ENCODE measurements around the gene SLC17A7.

The SLC17A7 gene

DNA sequence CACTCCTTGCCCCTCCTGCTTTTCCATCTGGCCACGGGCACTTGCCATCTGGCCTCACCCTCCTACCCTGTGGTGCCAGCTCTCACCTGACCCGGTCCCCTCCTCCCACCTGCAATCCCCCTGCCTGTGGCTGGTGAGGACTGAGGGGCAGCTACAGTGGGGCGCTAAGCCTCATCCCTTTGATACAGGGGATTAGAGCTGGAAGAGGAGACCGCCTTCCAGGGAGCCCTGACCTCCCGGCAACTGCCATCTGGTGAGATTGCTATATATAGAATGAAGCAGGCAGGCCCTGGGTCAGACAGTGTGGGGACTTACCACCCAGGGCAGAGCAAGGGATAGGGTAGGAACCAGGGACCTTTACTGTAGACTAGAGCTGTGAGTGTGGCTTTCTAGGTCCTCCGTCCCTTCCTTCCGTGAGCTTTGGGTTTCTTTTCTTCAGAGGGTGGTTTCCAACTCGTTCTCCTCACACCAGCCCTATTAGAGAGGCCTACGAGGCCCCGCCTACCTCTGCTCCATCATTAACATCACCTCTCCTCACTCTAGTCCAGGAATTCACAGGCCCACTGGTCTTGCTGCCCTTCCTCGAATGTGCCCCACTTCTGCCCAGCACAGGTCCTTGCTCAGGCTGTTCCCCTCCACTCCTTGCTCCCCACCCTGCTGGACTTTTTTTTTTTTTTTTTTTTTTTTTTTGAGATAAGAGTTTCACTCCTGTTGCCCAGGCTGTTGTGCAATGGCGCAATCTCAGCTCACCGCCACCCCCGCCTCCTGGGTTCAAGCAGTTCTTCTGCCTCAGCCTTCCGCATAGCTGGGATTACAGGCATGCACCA lies 45.5 kb downstream of the SLC17A7 start:
- no peak overlapping the region for H3K27ac ChIP-seq (ENCODE audit: low read depth in 2 of 2, low read length in 2 of 2)
- no peaks in the 10 kb centered on the region for H3K9me3 ChIP-seq (ENCODE audit: control insufficient read depth in 2 of 2, low read length in 2 of 2)
- peaks cover 2 to 4% of the 10 kb centered on the region in 2 donors for H3K27me3 ChIP-seq (ENCODE audit: control insufficient read depth in 2 of 2, insufficient read depth in 2 of 2, low read length in 2 of 2)
- no peaks in the 10 kb centered on the region for H3K36me3 ChIP-seq (ENCODE audit: control insufficient read depth in 2 of 2, insufficient read depth in 2 of 2, low read length in 2 of 2)
- H3K9ac ChIP-seq (ENCODE audit: low read depth in 1 of 2, low read length in 2 of 2): no peak overlapping the region
- no peak overlapping the region for H3K4me3 ChIP-seq (ENCODE audit: low read length in 2 of 2)
- no peaks in the 10 kb centered on the region for H3K4me1 ChIP-seq (ENCODE audit: control insufficient read depth in 2 of 2, insufficient read depth in 2 of 2, low read length in 2 of 2)

DNA sequence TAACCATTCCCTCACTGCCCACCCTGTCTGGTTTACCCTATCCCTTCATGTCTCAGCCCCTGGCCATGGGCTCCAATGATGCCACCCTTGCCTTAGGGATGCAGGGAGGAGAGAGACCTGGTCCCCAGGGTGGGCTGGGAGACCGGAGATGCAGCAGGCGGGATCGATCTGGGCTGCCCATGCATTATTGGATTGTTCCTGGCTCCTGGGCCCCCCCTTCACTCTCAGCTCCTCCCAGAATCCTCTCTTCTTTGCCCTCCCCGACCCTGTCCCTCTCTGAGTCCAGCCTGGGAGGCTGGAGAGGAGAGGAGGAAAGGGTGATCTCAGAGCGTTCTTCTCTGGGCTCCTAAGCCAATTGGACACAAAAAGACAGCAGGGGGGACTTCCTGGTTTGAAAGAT lies 47.4 kb downstream of the SLC17A7 start:
- no peaks in the 10 kb centered on the region for H3K4me1 ChIP-seq (ENCODE audit: control insufficient read depth in 2 of 2, insufficient read depth in 2 of 2, low read length in 2 of 2)
- no peak overlapping the region for H3K27ac ChIP-seq (ENCODE audit: low read depth in 2 of 2, low read length in 2 of 2)
- no peaks in the 10 kb centered on the region for H3K9me3 ChIP-seq (ENCODE audit: control insufficient read depth in 2 of 2, low read length in 2 of 2)
- no peak overlapping the region for H3K4me3 ChIP-seq (ENCODE audit: low read length in 2 of 2)
- peaks cover 2 to 4% of the 10 kb centered on the region in 2 donors for H3K27me3 ChIP-seq (ENCODE audit: control insufficient read depth in 2 of 2, insufficient read depth in 2 of 2, low read length in 2 of 2)
- no peak overlapping the region for H3K9ac ChIP-seq (ENCODE audit: low read depth in 1 of 2, low read length in 2 of 2)
- no peaks in the 10 kb centered on the region for H3K36me3 ChIP-seq (ENCODE audit: control insufficient read depth in 2 of 2, insufficient read depth in 2 of 2, low read length in 2 of 2)

DNA sequence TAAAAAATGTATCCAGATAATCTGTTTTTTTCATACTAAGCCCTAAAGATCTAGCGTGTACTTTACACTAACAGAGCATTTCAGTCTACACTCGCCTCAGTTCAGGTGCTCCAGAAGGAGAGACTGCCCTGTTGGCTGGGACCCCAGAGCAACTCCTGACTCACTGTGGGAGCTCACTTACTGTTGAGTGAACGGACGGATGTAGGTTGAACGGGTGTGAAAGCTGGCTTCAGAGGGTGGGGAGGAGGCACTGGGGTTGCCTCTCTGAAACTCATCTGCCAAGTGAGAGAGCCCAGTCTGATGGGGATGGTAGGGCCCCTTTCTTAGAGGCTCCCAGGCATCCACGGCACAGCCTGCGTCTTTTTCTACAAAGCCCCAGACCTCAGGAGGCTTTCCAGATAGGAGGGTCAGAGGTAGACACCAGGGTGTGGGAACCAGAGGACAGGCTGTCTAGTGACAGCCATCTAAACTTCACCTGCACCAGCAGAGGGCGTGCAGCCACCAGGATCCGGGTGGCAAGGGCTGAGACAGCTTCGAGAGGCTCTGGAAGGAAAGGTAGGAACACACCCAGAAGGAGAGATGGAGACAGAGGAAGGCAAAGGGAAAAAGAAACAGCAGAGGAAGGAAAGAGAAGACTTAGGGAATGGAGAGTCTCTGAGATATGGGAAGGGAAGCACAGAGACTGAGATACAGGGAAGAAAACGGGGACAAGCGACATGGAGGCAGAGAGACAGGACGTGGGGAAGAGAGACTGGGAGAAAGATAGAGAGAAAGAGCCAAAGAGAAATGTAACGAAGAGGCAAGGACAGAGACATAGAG lies 49.5 kb downstream of the SLC17A7 start:
- Histone ChIP-seq H3K36me3 (ENCODE audit: control insufficient read depth in 2 of 2, insufficient read depth in 2 of 2, low read length in 2 of 2) (no peaks in the 10 kb centered on the region), H3K4me1 (ENCODE audit: control insufficient read depth in 2 of 2, insufficient read depth in 2 of 2, low read length in 2 of 2) (no peaks in the 10 kb centered on the region), H3K9me3 (ENCODE audit: control insufficient read depth in 2 of 2, low read length in 2 of 2) (no peaks in the 10 kb centered on the region), H3K9ac (ENCODE audit: low read depth in 1 of 2, low read length in 2 of 2) (no peak overlapping the region), H3K4me3 (ENCODE audit: low read length in 2 of 2) (no peak overlapping the region), H3K27ac (ENCODE audit: low read depth in 2 of 2, low read length in 2 of 2) (no peak overlapping the region), H3K27me3 (ENCODE audit: control insufficient read depth in 2 of 2, insufficient read depth in 2 of 2, low read length in 2 of 2) (peaks cover 2 to 4% of the 10 kb centered on the region in 2 donors)

DNA sequence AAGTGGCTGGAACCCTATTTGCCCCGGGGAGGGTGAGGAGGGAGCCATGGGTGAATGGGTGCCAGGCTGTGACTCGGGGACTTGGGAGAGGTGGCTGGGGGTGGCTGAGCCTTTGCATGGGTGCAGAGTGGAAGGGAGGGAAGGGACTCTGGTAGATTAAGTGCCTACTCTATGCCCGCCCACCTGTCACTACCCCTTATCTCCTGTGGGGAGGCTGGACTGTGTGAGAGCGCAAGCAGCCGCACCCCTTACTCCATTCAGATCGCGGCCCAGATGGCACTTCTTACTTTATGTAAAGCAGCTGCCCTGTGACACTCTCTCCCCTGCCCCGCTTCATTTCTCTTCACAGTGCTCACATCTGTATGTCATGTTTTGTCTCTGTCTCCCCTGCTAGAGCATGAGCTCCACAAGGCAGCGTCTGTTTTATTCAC lies 50.4 kb downstream of the SLC17A7 start:
- Histone ChIP-seq H3K9me3 (ENCODE audit: control insufficient read depth in 2 of 2, low read length in 2 of 2) (no peaks in the 10 kb centered on the region), H3K27ac (ENCODE audit: low read depth in 2 of 2, low read length in 2 of 2) (no peak overlapping the region)

DNA sequence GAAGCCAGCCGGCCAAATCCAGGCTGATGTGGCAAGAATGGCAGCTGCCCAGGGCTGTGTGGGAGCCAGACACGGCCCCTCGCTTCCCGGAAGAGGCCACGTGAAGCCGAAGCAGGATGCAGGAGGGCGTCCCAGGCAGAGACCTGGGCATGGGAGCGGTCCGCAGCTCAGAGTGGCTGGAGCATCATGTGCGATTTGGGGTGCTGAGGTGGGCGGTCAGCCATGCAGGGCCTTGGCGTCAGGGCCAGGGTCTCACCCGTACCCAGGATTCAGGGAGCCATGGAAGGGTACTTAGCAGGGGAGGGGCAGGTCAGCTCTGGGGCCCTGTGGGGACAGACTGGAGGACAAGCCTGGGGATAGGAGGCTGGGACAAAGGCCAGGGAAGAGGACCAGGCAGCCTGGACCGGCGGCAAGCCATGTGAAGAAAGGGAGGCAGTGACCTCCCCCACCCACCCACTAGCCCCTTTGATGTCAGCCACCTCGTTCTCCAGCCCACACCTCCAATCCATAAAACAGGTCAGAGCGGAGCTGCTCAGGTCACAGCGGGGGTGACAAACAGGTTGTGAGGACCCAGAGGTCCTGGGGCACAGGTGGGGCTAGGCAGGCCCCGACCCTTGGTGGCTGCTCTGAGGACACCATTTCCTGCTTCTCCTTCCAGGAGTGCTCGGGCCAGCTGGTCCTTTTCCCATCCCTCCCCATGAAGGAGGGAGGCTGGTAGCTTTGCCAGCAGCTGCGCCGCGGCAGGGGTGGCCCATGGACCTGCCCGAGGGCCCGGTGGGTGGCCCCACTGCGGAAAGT lies 51.0 kb downstream of the SLC17A7 start:
- no peak overlapping the region for H3K4me3 ChIP-seq (ENCODE audit: low read length in 2 of 2)
- H3K27ac ChIP-seq (ENCODE audit: low read depth in 2 of 2, low read length in 2 of 2): no peak overlapping the region

More for the DNA sequence above, 50.4 kb downstream of the SLC17A7 start:
- H3K4me3 ChIP-seq (ENCODE audit: low read length in 2 of 2): no peak overlapping the region
- no peaks in the 10 kb centered on the region for H3K4me1 ChIP-seq (ENCODE audit: control insufficient read depth in 2 of 2, insufficient read depth in 2 of 2, low read length in 2 of 2)
- H3K36me3 ChIP-seq (ENCODE audit: control insufficient read depth in 2 of 2, insufficient read depth in 2 of 2, low read length in 2 of 2): no peaks in the 10 kb centered on the region
- no peak overlapping the region for H3K9ac ChIP-seq (ENCODE audit: low read depth in 1 of 2, low read length in 2 of 2)
- H3K27me3 ChIP-seq (ENCODE audit: control insufficient read depth in 2 of 2, insufficient read depth in 2 of 2, low read length in 2 of 2): peaks cover 2 to 4% of the 10 kb centered on the region in 2 donors

DNA sequence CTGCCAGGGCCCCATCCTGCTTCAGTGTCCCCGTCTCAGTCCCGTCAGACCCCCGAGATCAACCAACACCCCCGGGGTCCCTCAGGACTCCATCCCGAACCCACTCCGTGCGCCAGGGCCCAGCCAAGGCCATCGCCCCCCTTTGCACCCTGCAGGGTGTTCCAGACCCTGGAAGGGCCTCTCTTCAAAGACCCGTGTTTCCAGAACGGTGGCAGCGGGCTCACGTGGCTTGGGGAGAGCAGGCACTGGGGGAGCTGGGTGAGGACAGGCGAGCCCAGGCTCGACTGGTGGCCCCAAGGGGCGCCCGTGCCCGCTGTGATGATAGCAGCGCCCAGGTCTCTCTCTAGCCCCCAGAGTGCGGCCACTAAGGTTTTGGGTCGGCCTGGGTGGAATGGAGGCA lies 51.9 kb downstream of the SLC17A7 start:
- no peak overlapping the region for H3K27ac ChIP-seq (ENCODE audit: low read depth in 2 of 2, low read length in 2 of 2)
- H3K36me3 ChIP-seq (ENCODE audit: control insufficient read depth in 2 of 2, insufficient read depth in 2 of 2, low read length in 2 of 2): no peaks in the 10 kb centered on the region
- no peaks in the 10 kb centered on the region for H3K4me1 ChIP-seq (ENCODE audit: control insufficient read depth in 2 of 2, insufficient read depth in 2 of 2, low read length in 2 of 2)
- no peak overlapping the region for H3K4me3 ChIP-seq (ENCODE audit: low read length in 2 of 2)
- H3K9ac ChIP-seq (ENCODE audit: low read depth in 1 of 2, low read length in 2 of 2): no peak overlapping the region
- H3K9me3 ChIP-seq (ENCODE audit: control insufficient read depth in 2 of 2, low read length in 2 of 2): no peaks in the 10 kb centered on the region
- peaks cover 2 to 4% of the 10 kb centered on the region in 2 donors for H3K27me3 ChIP-seq (ENCODE audit: control insufficient read depth in 2 of 2, insufficient read depth in 2 of 2, low read length in 2 of 2)

More for the DNA sequence above, 51.0 kb downstream of the SLC17A7 start:
- H3K27me3 ChIP-seq (ENCODE audit: control insufficient read depth in 2 of 2, insufficient read depth in 2 of 2, low read length in 2 of 2): peaks cover 2 to 4% of the 10 kb centered on the region in 2 donors
- H3K4me1 ChIP-seq (ENCODE audit: control insufficient read depth in 2 of 2, insufficient read depth in 2 of 2, low read length in 2 of 2): no peaks in the 10 kb centered on the region
- no peaks in the 10 kb centered on the region for H3K36me3 ChIP-seq (ENCODE audit: control insufficient read depth in 2 of 2, insufficient read depth in 2 of 2, low read length in 2 of 2)
- no peaks in the 10 kb centered on the region for H3K9me3 ChIP-seq (ENCODE audit: control insufficient read depth in 2 of 2, low read length in 2 of 2)
- H3K9ac ChIP-seq (ENCODE audit: low read depth in 1 of 2, low read length in 2 of 2): no peak overlapping the region

DNA sequence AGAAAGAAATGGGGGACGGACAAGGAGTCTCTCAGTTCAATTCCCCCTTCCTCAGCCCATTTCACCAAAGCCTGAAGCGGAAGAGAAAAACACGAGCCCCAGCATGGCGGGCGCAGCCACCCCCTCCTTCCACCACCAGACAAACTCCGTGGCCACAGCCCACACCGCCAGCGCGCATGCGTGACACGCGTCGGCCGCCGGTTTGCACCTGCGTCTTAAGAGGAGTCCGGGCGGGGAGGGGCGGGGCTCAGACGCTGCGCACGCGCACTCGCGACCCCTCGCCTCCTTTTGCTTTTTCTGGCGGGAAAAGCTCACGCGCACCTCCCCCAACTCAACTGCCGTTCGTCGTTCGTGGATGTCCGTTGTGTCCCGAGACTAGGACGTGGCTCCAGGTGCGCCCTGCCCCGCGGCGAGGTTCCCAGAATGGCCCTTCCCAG lies 53.4 kb downstream of the SLC17A7 start, which contains the start of gene KASH5:
Gene KASH5, plus strand, starts transcription at position 314 of the 437 bp plus-strand sequence. CDS start 2,635 bp downstream, outside the sequence.
- H3K36me3 ChIP-seq (ENCODE audit: control insufficient read depth in 2 of 2, insufficient read depth in 2 of 2, low read length in 2 of 2): no peaks in the 10 kb centered on the region
- H3K27ac ChIP-seq (ENCODE audit: low read depth in 2 of 2, low read length in 2 of 2): no peak within 1 kb of the TSS
- H3K4me1 ChIP-seq (ENCODE audit: control insufficient read depth in 2 of 2, insufficient read depth in 2 of 2, low read length in 2 of 2): no peaks in the 10 kb centered on the region
- H3K9ac ChIP-seq (ENCODE audit: low read depth in 1 of 2, low read length in 2 of 2): no peak within 1 kb of the TSS
- no peaks in the 10 kb centered on the region for H3K9me3 ChIP-seq (ENCODE audit: control insufficient read depth in 2 of 2, low read length in 2 of 2)
- H3K27me3 ChIP-seq (ENCODE audit: control insufficient read depth in 2 of 2, insufficient read depth in 2 of 2, low read length in 2 of 2): peaks cover 2 to 4% of the 10 kb centered on the region in 2 donors
- H3K4me3 ChIP-seq (ENCODE audit: low read length in 2 of 2): peak within 1 kb of the TSS; percentile 27 to 37

DNA sequence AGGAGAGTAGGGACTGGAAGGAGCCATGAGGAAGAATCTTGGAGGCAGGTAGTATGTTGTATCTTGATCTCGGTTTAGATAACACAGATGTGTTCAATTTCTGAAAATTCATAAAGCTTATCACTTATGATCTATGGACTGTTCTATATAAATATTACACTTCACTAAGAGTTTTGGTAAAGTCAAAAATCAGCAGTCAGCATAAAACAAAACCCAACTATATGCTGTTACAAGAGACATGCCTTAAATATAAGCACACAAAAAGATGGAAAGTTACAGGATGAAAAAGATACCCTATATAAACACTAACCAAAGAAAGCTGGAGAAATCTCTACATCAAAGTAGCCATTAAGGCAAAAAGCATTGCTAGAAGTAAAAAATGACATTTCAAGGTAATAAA lies 57.7 kb downstream of the SLC17A7 start:
- H3K9ac ChIP-seq (ENCODE audit: low read depth in 1 of 2, low read length in 2 of 2): no peak overlapping the region
- no peaks in the 10 kb centered on the region for H3K36me3 ChIP-seq (ENCODE audit: control insufficient read depth in 2 of 2, insufficient read depth in 2 of 2, low read length in 2 of 2)

DNA sequence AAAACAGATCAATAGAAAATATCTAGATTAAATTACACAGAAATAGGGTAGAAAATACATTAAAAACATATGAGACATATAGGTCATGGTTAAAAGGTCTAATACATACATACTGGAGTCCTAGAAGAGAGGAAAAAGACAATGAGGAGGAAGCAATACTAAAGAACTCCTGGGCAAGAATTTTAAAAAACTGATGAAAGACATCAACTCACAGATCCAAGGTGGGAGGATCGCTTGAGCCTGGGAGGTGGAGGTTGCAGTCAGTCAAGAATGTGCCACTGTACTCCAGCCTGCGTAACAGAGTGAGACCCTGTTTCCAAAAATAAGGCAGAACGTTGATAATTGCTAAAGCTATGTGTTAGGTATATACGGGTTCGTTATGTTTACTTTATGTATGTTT lies 58.7 kb downstream of the SLC17A7 start:
- Histone ChIP-seq H3K4me3 (ENCODE audit: low read length in 2 of 2) (no peak overlapping the region), H3K27me3 (ENCODE audit: control insufficient read depth in 2 of 2, insufficient read depth in 2 of 2, low read length in 2 of 2) (no peaks in the 10 kb centered on the region), H3K27ac (ENCODE audit: low read depth in 2 of 2, low read length in 2 of 2) (no peak overlapping the region), H3K4me1 (ENCODE audit: control insufficient read depth in 2 of 2, insufficient read depth in 2 of 2, low read length in 2 of 2) (no peaks in the 10 kb centered on the region), H3K9me3 (ENCODE audit: control insufficient read depth in 2 of 2, low read length in 2 of 2) (peaks cover 5 to 6% of the 10 kb centered on the region in 2 donors), H3K9ac (ENCODE audit: low read depth in 1 of 2, low read length in 2 of 2) (no peak overlapping the region), H3K36me3 (ENCODE audit: control insufficient read depth in 2 of 2, insufficient read depth in 2 of 2, low read length in 2 of 2) (no peaks in the 10 kb centered on the region)

More for the DNA sequence above, 57.7 kb downstream of the SLC17A7 start:
- H3K27ac ChIP-seq (ENCODE audit: low read depth in 2 of 2, low read length in 2 of 2): no peak overlapping the region
- H3K4me1 ChIP-seq (ENCODE audit: control insufficient read depth in 2 of 2, insufficient read depth in 2 of 2, low read length in 2 of 2): no peaks in the 10 kb centered on the region
- H3K9me3 ChIP-seq (ENCODE audit: control insufficient read depth in 2 of 2, low read length in 2 of 2): peaks cover 5 to 6% of the 10 kb centered on the region in 2 donors
- no peaks in the 10 kb centered on the region for H3K27me3 ChIP-seq (ENCODE audit: control insufficient read depth in 2 of 2, insufficient read depth in 2 of 2, low read length in 2 of 2)
- no peak overlapping the region for H3K4me3 ChIP-seq (ENCODE audit: low read length in 2 of 2)

Measured in mucosa of rectum (tissue), 2 donors.